Prostate gland (tissue), 2 donors: Measurements from ENCODE around the gene SMARCA4.

Source experiments
- POLR2A ChIP-seq: fragments of 450-650 bp; IDR thresholded peaks from one replicate; pipeline ENCODE4 v1.6.1; 2016; ENCODE audit warnings: antibody characterized with exemption, mild to moderate bottlenecking
- TF ChIP-seq, protein P1 (sequence below), 4 experiments: fragments of 200-600 bp in 2 of 4; fragments of 450-650 bp in 2 of 4; sonication (generic) in 2 of 4; IDR thresholded peaks; 1 replicate in 3 of 4; 2 replicates in 1 of 4; pipeline ENCODE4 v1.5.1; 2016 to 2019; ENCODE audit warnings: antibody characterized with exemption in 4 of 4, mild to moderate bottlenecking in 2 of 4, moderate library complexity in 2 of 4

DNA sequence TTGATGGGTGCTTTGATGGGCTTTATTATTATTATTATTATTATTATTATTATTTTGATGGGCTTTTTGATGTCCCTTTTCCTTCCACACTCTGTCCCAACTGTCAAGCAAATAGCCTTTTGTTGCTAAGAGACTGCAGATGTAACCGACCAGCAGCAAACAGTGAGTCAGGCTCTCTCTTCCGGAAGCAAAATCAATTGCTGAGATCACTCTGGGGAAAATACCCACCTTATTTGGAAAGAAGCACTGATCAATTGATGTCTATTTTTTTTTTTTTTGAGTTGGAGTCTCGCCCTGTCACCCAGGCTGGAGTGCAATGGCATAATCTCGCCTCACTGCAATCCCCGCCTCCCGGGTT is 131.3 kb downstream of the SMARCA4 start:
- TF ChIP-seq, protein P1, sequence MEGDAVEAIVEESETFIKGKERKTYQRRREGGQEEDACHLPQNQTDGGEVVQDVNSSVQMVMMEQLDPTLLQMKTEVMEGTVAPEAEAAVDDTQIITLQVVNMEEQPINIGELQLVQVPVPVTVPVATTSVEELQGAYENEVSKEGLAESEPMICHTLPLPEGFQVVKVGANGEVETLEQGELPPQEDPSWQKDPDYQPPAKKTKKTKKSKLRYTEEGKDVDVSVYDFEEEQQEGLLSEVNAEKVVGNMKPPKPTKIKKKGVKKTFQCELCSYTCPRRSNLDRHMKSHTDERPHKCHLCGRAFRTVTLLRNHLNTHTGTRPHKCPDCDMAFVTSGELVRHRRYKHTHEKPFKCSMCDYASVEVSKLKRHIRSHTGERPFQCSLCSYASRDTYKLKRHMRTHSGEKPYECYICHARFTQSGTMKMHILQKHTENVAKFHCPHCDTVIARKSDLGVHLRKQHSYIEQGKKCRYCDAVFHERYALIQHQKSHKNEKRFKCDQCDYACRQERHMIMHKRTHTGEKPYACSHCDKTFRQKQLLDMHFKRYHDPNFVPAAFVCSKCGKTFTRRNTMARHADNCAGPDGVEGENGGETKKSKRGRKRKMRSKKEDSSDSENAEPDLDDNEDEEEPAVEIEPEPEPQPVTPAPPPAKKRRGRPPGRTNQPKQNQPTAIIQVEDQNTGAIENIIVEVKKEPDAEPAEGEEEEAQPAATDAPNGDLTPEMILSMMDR (IDR thresholded peaks at IDR 0.05), result no peak
- no peak for TF ChIP-seq POLR2A
